ENCODE measurements around the gene ZNF284.

DNA sequence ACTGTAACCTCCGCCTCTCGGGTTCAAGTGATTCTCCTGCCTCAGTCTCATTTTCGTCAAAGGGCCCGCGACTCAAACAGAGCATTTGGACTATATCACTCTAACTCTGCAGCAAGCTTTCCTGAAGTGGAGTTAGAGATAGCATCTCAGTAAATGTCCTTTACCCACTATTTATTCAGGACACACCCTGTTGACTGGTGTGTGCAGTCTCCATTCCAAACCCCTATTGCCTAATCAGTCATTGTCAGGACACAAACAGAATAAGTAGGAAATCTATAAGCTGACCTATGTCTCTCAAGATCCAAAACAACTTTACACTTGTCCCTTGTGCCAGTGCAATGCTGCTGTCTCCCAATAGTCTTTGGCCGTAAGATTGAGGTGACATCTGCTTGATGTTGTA is 45.3 kb upstream of the ZNF284 start:
- TF ChIP-seq, protein P1, sequence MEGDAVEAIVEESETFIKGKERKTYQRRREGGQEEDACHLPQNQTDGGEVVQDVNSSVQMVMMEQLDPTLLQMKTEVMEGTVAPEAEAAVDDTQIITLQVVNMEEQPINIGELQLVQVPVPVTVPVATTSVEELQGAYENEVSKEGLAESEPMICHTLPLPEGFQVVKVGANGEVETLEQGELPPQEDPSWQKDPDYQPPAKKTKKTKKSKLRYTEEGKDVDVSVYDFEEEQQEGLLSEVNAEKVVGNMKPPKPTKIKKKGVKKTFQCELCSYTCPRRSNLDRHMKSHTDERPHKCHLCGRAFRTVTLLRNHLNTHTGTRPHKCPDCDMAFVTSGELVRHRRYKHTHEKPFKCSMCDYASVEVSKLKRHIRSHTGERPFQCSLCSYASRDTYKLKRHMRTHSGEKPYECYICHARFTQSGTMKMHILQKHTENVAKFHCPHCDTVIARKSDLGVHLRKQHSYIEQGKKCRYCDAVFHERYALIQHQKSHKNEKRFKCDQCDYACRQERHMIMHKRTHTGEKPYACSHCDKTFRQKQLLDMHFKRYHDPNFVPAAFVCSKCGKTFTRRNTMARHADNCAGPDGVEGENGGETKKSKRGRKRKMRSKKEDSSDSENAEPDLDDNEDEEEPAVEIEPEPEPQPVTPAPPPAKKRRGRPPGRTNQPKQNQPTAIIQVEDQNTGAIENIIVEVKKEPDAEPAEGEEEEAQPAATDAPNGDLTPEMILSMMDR (IDR thresholded peaks at IDR 0.05): no peak
- no peak for TF ChIP-seq POLR2A (IDR thresholded peaks at IDR 0.05)
